ENCODE measurements around the gene TXNRD2.

Gene TXNRD2

GRCh38 chr22:19828035-19828401 is 113.6 kb downstream of the TXNRD2 start:
- no peak for DNase-seq (ENCODE audit: low read depth in 2 of 3, low spot score in 2 of 3)

- no peak for DNase-seq (ENCODE audit: low read depth in 2 of 3, low spot score in 2 of 3)
Observed at GRCh38 chr22:19827341-19828034, 114.1 kb downstream of the TXNRD2 start.

- DNase-seq (ENCODE audit: low read depth in 2 of 3, low spot score in 2 of 3) = no peak
Observed at GRCh38 chr22:19826619-19826950, 115.0 kb downstream of the TXNRD2 start.

- no peak for DNase-seq (ENCODE audit: low read depth in 2 of 3, low spot score in 2 of 3)
Observed at GRCh38 chr22:19825904-19826618, 115.6 kb downstream of the TXNRD2 start.
